IMR-90 (cell line): ENCODE results near the gene PLPP4. TPM values are rescaled to one million over a fixed set of nuclear protein-coding genes. Genes with fewer than 3 reads are reported as not detected.

Experiments used
- ATAC-seq: fragments of 200-7000 bp; cut with Tn5 transposase; 2 replicates; pipeline ENCODE4 v1.9.1; 2020; ENCODE audit warnings: low read depth, mild to moderate bottlenecking, moderate library complexity
- BruUV-seq: library from RNA; stranded (reverse); fragments of 400-500 nt; replicated peaks from 2 replicates; lab custom pipeline; 2021; lab: Mats Ljungman, UMichigan
- CTCF ChIA-PET: fragments of 300-600 bp; formaldehyde crosslinking; extraction: SDS; loops from one replicate; lab custom pipeline; 2021; ENCODE audit warnings: antibody characterized with exemption; lab: Yijun Ruan, JAX
- POLR2A ChIA-PET: fragments of 300-600 bp; sonication (Branson Sonifier 250); formaldehyde crosslinking; loops from one replicate; lab custom pipeline; 2022; ENCODE audit warnings: antibody characterized with exemption; ENCODE audit not compliant: unreplicated experiment; lab: Charles Lee
- DNase-seq: peaks from one replicate; pipeline ENCODE4 v3.0.0; 2013
- H2AFZ ChIP-seq: replicated peaks from 2 replicates; pipeline ENCODE3; 2013; ENCODE audit warnings: low read length, mild to moderate bottlenecking; ENCODE audit not compliant: poor library complexity
- H2AK5ac ChIP-seq: 2 replicates; pipeline ENCODE4 v1.6.1; 2013; ENCODE audit warnings: low read depth, low read length, inconsistent platforms
- H2AK9ac ChIP-seq: replicated peaks from 2 replicates; pipeline ENCODE3; 2013; ENCODE audit warnings: mild to moderate bottlenecking, low read depth, low read length, moderate library complexity; ENCODE audit not compliant: poor library complexity
- H2BK120ac ChIP-seq: 2 replicates; pipeline ENCODE4 v1.6.1; 2013; ENCODE audit warnings: low read depth, low read length, inconsistent platforms
- H2BK15ac ChIP-seq: 3 replicates; pipeline ENCODE4 v1.6.1; 2013; ENCODE audit warnings: low read depth, low read length, inconsistent platforms
- H2BK20ac ChIP-seq: 2 replicates; pipeline ENCODE4 v1.6.1; 2013; ENCODE audit warnings: low read depth, mild to moderate bottlenecking, inconsistent platforms, low read length, moderate library complexity
- H2BK5ac ChIP-seq: 2 replicates; pipeline ENCODE4 v1.6.1; 2013; ENCODE audit warnings: mild to moderate bottlenecking, low read depth, low read length, inconsistent platforms; ENCODE audit not compliant: poor library complexity, severe bottlenecking
- H3K14ac ChIP-seq: replicated peaks from 2 replicates; pipeline ENCODE4 v1.6.1; 2013; ENCODE audit warnings: low read depth, low read length, inconsistent platforms
- H3K18ac ChIP-seq: 2 replicates; pipeline ENCODE4 v1.6.1; 2013; ENCODE audit warnings: low read depth, low read length, control low read depth
- H3K23ac ChIP-seq: 2 replicates; pipeline ENCODE4 v1.6.1; 2013; ENCODE audit warnings: low read depth, low read length, inconsistent platforms
- H3K27ac ChIP-seq: 2 replicates; pipeline ENCODE4 v1.5.1; 2013; ENCODE audit warnings: mild to moderate bottlenecking, control low read depth, low read length; ENCODE audit not compliant: insufficient read depth
- H3K27me3 ChIP-seq: 2 replicates; pipeline ENCODE4 v1.6.1; 2013; ENCODE audit warnings: low read length; ENCODE audit not compliant: control insufficient read depth, insufficient read depth
- H3K36me3 ChIP-seq: 2 replicates; pipeline ENCODE4 v1.6.1; 2013; ENCODE audit warnings: low read length, mixed read lengths; ENCODE audit not compliant: control insufficient read depth, insufficient read depth
- H3K4ac ChIP-seq: 2 replicates; pipeline ENCODE4 v1.6.1; 2013; ENCODE audit warnings: low read depth, low read length, inconsistent platforms
- H3K4me1 ChIP-seq: 2 replicates; pipeline ENCODE4 v1.6.1; 2013; ENCODE audit warnings: low read length, mixed read lengths; ENCODE audit not compliant: control insufficient read depth, insufficient read depth
- H3K4me2 ChIP-seq: 2 replicates; pipeline ENCODE4 v1.6.1; 2013; ENCODE audit warnings: low read depth, mild to moderate bottlenecking, control low read depth, low read length, moderate library complexity
- H3K4me3 ChIP-seq: 2 replicates; pipeline ENCODE4 v1.5.1; 2013; ENCODE audit warnings: low read depth, mild to moderate bottlenecking, control low read depth, low read length, moderate library complexity; ENCODE audit not compliant: insufficient read depth
- H3K56ac ChIP-seq: 2 replicates; pipeline ENCODE4 v1.6.1; 2013; ENCODE audit warnings: low read length, inconsistent platforms; ENCODE audit not compliant: insufficient read depth; ENCODE audit errors: extremely low read depth
- H3K79me1 ChIP-seq, 2 experiments: 2 replicates each; pipeline ENCODE4 v1.6.1; 2013; ENCODE audit warnings: low read length in 2 of 2, inconsistent platforms in 1 of 2, low read depth in 1 of 2
- H3K9ac ChIP-seq: 2 replicates; pipeline ENCODE4 v1.6.1; 2013; ENCODE audit warnings: low read depth, low read length, control low read depth
- H3K9me1 ChIP-seq: 2 replicates; pipeline ENCODE4 v1.6.1; 2013; ENCODE audit warnings: low read length, inconsistent platforms; ENCODE audit not compliant: insufficient read depth
- H3K9me3 ChIP-seq: 2 replicates; pipeline ENCODE4 v1.6.1; 2013; ENCODE audit warnings: low read length; ENCODE audit not compliant: control insufficient read depth, insufficient read depth
- H4K20me1 ChIP-seq: 2 replicates; pipeline ENCODE4 v1.6.1; 2013; ENCODE audit warnings: low read length, inconsistent platforms; ENCODE audit not compliant: insufficient read depth
- H4K5ac ChIP-seq: 2 replicates; pipeline ENCODE4 v1.6.1; 2013; ENCODE audit warnings: mild to moderate bottlenecking, low read depth, low read length, control low read depth
- H4K8ac ChIP-seq, 2 experiments: 2 replicates each; pipeline ENCODE4 v1.6.1; 2013; ENCODE audit warnings: low read depth in 2 of 2, low read length in 2 of 2, control low read depth in 1 of 2, inconsistent platforms in 1 of 2
- H4K91ac ChIP-seq: 2 replicates; pipeline ENCODE4 v1.6.1; 2013; ENCODE audit warnings: low read depth, low read length, inconsistent platforms; ENCODE audit not compliant: insufficient read depth
- CEBPB ChIP-seq: IDR thresholded peaks from 2 replicates; pipeline ENCODE4 v1.6.1; 2012; ENCODE audit warnings: low read depth, low read length, improper control_type of control experiment
- RCOR1 ChIP-seq: IDR thresholded peaks from 2 replicates; pipeline ENCODE4 v1.6.1; 2012; ENCODE audit warnings: mild to moderate bottlenecking, low read length, improper control_type of control experiment; ENCODE audit not compliant: insufficient replicate concordance
- WGBS, 2 experiments: methylation state at CpG; one replicate each; pipeline versions ENCODE4 v1.1.5 to v1.1.7; 2013; ENCODE audit warnings: missing lambda C conversion rate in 2 of 2; ENCODE audit not compliant: insufficient read length in 1 of 2; ENCODE audit errors: extremely low coverage in 2 of 2; 5-methylcytosine and 5-hydroxymethylcytosine counted together
- dilution Hi-C: fragments of 300-500 bp; cut with HindIII; formaldehyde crosslinking; loops from one replicate; pipeline ENCODE4 v1.14.3; 2018; ENCODE audit warnings: low sequenced_read_pairs; ENCODE audit not compliant: unreplicated experiment
- in situ Hi-C: fragments of 300-500 bp; cut with MboI; formaldehyde crosslinking; loops from 3 replicates; pipeline ENCODE4 v1.14.3; 2019; ENCODE audit warnings: low sequenced_read_pairs, inconsistent platforms, mixed read lengths
- intact Hi-C: fragments of 100-400 bp; cut with micrococcal nuclease; formaldehyde crosslinking; loops from 2 replicates; pipeline ENCODE4 v1.10.0; 2022
- polyA plus RNA-seq, 3 experiments: library from polyadenylated mRNA; depleted of rRNA; stranded (reverse); fragments of >200 nt; gene quantifications; 2 replicates each; pipeline ENCODE4 v1.2.3, GENCODE V29; 2012; ENCODE audit warnings: low replicate concordance in 1 of 3
- total RNA-seq: library from RNA; depleted of rRNA; stranded (reverse); fragments of >200 nt; gene quantifications from 2 replicates; pipeline ENCODE4 v1.2.3, GENCODE V29; 2012

Gene PLPP4
- total and polyA plus RNA-seq, 2 of the 4 experiments (the other 2 are of a cell fraction): 0.18 to 0.60 TPM

DNA sequence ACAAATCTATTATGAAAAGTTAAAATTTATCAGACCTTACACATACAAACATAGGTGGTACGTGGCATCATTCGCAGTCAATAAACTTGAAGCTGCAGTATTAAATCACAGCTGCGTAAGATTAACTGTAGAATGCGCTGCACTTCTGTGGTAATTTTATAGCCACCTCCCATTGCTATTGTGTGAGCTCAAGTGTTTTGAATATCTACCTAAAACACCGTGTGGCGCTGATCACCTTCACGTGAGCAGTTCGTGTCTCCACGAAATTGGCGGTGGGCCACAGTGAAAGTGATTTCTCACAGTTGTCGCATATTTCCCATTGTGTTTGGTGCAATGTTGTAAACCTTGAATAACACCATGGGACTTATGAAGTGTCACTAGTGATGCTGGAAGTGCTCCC, 102.8 kb downstream of the PLPP4 start:
- BruUV-seq: no TSS peak
- no CpG with 5 or more reads among the region's 11 CpGs for WGBS, 2 experiments
- no peak for TF ChIP-seq CEBPB
- TF ChIP-seq RCOR1: no peak

More for the DNA sequence above, 102.8 kb downstream of the PLPP4 start:
- H3K9me3 ChIP-seq: peaks cover 9% of the 10 kb centered on the region
- H2BK20ac ChIP-seq: no peak overlapping the region
- H4K91ac ChIP-seq: no peak overlapping the region
- no peak overlapping the region for H3K23ac ChIP-seq
- H2BK120ac ChIP-seq: no peak overlapping the region
- H2AK5ac ChIP-seq: no peak overlapping the region
- no peaks in the 10 kb centered on the region for H3K36me3 ChIP-seq
- H2BK5ac ChIP-seq: no peak overlapping the region
- no peak overlapping the region for H3K27ac ChIP-seq
- no peak overlapping the region for H3K4ac ChIP-seq
- ChIA-PET POLR2A (no interaction called here), CTCF (no interaction called here)
- H3K4me1 ChIP-seq: no peaks in the 10 kb centered on the region
- H2AK9ac ChIP-seq: no peak overlapping the region
- H3K9ac ChIP-seq: no peak overlapping the region
- no peak overlapping the region for H3K18ac ChIP-seq
- no peaks in the 10 kb centered on the region for H3K79me1 ChIP-seq
- no peak overlapping the region for H3K4me2 ChIP-seq
- ATAC-seq (no peak), DNase-seq (no peak)
- intact Hi-C loops (loop anchor here (5.0 kb wide), 1 partner anchor 242 kb away; no protein-coding TSS in a partner anchor), in situ Hi-C loops (no loop called here), dilution Hi-C loops (no loop called here)
- no peak overlapping the region for H2BK15ac ChIP-seq
- H3K14ac ChIP-seq: no peak overlapping the region
- no peaks in the 10 kb centered on the region for H3K27me3 ChIP-seq
- H4K20me1 ChIP-seq: no peaks in the 10 kb centered on the region
- H4K5ac ChIP-seq: no peak overlapping the region
- H3K4me3 ChIP-seq: no peak overlapping the region
- H4K8ac ChIP-seq: no peak overlapping the region
- no peaks in the 10 kb centered on the region for H3K9me1 ChIP-seq
- no peak overlapping the region for H3K56ac ChIP-seq
- no peak overlapping the region for H2AFZ ChIP-seq
